HG03066 (cell line): ENCODE data around the gene SPSB3.

Experiments used
- ATAC-seq: cut with Tn5 transposase; IDR thresholded peaks from one replicate; pipeline ENCODE4 v1.9.1; 2021; ENCODE audit warnings: low read depth; ENCODE audit not compliant: unreplicated experiment

The SPSB3 gene

DNA sequence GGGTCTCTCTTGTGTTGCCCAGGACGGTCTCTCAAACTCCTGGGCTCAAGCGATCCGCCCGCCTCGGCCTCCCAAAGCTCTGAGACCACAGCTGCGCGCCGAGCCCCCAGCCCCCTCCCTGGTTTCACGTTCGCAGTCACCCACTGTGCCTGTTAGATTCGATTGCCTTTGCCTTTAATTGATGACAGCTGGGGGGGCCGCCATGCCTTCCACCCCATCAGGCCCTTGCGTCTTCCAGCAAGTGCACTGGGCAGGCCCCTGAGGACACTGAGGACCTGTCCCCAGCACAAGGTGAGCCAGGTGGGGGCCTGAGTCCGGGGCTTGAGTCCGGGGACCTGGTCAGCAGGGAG is 7.9 kb upstream of the SPSB3 start:
- ATAC-seq = no peak

DNA sequence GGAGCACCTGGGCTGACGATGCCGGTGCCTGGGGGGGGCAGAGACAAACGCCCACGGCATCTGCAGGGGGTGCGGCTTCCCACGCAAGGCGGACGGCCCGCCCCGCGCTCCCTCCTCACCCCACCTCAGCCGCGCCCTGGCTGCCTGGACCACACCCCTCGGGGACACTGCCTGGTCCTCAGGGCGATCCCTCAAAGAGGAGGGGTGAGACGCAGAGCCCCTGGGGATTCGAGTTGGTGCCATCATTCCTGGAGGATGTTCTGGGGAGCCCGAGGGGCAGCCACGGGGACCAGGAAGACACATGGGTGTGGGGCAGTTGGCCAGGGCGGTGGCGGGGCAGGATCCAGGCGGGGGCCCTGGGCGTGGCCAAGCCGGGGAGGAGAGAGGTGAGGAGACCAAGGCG is 7.3 kb upstream of the SPSB3 start:
- no peak for ATAC-seq

DNA sequence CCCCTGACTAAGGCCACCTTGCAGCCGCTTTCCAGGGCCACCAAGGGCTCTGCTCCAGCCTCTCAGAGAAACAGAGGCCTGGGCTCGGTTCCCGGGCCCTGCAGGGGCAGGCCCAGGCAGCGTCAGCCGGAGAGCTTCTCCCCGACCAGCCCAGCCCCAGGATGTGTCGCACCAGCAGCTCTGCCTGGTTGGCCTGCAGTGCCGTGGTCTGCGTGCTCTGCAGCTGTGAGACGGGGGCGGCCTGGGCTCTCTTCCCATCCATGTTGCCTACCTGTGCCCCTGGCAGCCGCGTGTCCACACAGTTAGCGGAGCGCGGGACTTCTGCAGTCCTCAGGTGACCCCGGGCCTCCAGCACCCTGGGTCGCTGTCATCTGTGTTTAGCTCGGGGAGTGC is 6.3 kb upstream of the SPSB3 start:
- no peak for ATAC-seq

DNA sequence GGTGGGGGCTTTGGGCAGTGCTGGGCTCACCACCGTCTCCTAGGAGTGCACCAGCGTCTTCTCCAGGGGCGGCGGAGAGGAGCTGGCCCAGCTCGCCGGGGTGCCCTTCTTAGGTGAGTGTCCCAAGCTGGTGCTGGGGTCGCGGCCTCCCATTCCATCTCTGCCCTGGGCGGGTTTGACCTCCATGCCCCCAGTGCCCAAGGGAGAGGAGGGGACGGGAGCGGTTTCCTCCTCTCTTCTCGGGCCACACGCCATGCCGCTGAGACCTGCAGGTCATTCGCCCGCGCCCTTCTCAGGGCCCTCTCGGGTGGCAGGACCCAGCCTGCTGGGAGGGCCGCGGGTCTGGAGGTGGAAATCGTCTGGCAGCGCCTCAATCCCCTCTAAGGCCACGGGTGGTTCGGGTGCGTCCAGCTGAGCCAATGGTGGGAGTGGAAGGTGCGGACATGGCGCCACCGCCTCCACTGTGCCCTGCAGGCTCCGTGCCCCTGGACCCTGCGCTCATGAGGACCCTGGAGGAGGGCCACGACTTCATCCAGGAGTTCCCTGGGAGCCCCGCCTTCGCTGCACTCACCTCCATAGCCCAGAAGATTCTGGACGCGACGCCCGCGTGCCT is 5.8 kb upstream of the SPSB3 start:
- no peak for ATAC-seq

DNA sequence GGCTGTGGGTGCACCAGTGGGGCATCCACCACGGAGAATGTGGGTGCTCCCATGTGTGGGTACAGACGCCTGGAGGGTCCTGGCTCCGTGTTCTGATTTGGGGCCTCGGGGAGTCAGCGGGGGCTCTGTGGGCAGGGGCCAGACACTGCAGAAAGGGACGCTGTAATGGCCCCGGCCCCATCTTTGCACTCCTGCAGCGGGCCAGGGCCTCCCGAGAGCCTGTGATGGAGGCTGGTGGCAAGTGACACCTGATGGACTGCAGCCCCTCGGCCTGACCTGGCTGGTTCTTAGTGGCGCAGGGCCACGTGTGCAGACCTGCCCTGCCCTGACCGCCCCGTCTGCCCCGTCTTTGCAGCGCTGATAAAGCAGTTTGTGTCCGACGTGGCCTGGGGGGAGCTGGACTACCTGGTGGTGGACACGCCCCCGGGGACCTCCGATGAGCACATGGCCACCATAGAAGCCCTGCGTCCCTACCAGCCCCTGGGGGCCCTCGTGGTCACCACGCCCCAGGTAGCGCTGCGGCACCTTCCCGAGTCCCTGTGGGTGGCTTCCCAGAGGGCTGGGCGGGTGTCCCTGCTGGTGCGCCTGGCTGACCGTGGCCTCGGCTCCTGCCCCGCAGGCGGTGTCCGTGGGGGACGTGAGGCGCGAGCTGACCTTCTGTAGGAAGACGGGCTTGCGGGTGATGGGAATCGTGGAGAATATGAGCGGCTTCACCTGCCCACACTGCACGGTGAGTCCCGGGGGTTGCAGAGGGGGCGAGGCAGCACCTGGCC is 5.1 kb upstream of the SPSB3 start:
- no peak for ATAC-seq

DNA sequence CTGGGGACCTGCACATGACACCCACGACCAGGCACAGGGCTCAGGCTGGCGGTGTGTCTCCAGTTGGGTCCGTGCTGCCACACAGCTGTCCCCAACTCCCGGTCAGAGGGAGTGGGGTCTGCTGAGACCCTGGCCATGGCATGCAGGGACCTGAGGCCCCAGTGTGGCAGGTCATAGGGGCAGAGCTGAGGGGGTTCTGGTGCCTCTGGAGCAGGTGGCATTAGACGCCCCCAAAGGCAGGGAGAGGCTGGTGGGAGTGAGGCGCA is 4.6 kb upstream of the SPSB3 start:
- ATAC-seq = no peak

DNA sequence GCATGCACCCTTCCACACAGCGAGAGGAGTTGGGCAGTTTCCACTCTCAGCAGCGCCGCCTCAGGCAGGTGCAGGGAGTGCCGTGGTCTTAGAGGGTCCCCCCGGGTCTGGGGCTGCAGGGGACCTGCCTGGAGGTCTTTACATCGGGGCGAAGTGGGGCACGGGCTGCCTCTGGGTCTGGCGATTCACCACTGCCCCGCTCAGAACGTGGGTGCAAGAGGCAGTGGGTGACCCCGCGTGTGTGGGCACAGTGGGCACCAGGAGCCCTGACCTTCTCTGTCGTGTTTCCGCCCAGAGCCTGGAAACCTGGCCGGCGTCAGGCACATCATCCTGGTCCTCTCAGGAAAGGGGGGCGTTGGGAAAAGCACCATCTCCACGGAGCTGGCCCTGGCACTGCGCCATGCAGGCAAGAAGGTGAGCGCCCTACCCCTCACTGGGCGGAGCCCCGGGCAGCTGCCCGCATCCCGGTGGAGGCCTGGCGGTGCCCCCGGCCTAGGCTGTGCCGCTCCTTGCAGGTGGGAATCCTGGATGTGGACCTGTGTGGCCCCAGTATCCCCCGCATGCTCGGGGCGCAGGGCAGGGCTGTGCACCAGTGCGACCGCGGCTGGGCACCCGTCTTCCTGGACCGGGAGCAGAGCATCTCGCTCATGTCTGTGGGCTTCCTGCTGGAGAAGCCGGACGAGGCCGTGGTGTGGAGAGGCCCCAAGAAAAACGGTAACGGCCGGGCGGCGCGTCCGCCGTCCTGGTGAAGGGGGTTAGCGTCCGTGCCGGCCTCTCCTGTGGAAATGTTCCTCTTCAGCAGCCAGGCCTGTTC is 4.1 kb upstream of the SPSB3 start:
- no peak for ATAC-seq

DNA sequence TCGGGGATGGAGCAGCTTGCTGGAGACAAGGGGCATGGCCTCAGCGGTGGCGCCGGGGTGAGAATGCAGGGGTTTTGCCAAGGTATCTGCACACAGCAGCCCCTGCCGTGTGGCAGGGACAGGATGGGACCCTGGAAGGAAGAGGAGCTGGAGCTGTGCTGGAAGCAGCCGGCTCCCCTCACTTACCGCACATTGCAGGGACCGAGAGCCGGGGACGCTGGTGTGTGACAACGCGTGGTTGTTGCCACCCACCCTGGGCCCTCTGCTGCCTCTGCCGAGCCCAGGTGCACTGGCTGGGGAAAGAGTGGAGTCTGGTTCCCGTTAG is 3.4 kb upstream of the SPSB3 start:
- ATAC-seq = no peak

DNA sequence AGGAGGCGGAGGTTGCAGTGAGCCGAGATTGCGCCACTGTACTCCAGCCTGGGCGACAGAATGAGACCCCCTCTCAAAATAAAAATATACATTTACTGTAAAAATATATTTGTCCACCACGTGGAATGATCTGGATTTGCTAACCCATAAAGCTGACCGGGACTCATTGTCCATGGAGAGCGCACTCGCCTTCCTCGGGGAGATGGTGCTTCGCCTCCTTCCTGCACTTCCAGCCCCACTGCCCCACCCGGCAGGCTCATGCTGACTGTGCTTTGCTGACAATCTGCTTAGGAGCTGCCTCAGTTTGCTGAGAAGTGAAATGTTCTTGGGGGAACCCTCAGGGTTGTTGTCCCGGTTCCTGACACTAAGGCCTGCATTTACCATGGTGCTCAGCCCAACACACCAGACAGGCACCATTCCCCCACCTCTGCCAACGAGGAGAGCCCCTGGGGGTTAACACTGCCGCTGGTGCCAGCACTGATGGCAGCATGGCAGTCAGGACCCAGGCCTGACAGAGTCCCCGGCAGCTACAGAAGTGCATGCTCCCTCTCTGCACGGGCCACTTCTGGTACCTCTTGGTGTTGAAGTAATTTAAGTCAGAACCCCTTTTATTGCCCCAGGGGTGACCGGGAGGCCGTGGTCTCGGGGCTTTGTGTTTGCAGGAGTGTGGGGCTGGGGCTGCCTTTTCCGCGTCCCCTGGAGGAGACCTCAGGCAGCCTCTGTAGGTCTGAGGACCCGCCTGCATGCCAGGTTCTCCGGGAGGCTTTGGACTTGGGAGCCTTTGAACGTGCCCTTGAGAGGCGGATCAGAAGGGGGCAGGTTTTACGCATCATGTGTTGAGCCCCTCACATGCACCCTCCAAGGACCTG is 2.8 kb upstream of the SPSB3 start:
- ATAC-seq = no peak

DNA sequence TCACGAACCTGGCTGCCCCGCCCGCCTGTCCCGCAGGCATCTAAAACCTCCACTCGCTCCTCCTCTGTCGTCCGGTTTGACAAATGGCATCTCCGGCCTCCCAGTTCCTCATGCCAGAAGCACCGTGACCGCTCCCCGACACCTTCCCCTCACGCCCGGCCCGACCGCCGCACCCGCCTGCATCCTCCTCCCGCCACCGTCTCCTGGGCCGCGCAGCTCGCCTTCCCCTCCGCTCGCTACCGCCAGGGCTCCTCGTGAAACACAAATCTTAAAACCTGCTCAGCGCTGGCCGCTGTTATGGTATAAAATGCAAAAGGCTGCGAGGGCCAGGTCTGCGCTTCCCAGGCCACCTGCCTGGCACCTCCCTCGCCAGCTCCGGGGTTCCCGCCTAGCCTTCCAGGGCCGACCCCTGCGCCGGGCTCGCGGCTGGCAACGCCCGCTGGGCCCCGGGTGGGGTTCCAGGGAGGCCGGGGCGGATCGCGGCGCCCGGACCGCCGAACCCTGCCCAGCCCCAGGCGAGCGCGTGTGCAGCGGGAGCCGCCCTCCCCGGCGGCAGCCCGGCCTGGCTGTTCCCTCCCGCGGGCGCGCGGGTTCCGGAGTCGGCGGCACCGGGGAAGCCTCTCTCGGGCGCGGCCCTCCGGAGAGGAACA is 488 bp downstream of the SPSB3 start:
- no peak for ATAC-seq

DNA sequence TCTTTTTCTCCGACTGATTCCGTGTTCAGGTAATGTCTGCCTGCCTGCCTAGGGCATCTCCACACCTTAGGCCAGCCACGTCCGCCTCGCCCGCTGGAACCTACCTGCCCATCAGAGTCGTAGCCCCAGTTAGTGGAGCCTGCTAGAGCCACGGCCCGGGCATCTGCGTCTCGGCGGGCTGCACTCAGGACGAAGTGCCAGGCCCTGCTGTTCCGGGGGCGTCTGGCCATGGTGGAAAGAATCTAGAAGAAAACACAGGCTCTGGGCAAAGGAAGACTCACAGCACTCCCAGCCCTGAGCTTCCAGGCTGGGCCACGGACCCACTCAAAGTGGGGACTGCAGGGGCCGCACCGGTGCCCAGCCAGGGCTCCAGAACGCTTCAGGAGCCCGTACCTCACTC is 1.1 kb downstream of the SPSB3 start:
- ATAC-seq = no peak

DNA sequence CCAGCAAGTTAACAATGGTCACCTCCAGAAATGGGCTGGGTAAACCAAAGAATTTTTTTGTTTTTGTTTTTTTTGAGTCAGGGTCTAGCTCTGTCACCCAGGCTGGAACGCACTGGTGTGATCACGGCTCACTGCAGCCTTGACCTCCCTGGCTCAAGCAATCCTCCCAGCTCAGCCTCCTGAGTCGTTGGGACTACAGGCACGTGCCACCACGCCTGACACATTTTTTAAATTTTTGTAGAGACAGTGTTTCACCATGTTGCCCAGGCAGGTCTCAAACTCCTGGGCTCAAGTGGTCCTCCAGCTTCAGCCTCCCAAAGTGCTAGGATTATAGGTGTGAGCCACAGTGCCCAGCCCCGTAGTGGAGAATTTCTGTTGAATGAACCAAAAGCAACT is 1.7 kb downstream of the SPSB3 start:
- ATAC-seq = no peak

DNA sequence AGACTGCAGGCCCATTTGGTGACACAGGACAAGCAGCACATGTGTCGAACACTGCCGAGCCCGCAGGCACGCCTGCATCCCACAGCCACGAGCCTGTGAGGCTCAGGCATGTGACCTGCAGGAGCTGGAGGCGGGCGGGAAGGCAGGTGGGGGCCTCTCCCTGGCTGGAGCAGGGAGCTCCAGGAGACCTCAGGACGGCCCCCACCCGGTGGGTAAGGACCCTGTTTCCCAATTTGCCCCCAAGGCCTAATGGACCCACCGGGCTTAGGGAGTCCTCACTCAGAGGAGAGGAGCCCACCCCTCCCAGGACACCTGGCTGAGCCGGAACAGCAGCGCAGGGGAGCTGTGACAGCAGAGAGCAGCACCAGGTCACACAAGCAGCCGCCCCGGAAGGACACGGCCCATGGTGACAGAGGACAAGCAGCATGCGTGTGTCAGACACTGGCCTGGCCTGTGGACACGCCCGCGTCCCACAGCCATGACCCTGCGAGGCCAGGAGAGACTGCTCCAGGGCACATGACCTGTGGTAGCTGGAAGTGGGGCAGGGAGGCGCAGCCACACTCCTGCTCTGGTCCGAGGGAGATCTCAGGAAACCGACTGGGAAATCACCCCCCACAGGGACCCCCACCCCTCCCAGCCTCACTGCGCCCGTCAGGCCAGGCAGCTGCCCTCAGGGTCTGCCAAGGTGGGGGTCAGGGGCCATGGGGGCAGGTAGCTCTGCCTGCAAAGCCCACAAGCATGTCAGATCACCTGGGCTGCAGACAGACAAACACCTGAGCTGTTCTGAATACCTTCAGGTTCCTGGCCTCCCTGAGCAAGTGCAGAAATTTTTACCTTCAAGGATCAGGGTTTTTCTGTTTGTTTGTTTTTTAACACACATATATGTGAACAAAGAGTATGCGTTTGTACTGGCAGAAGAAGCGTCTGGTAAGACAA is 2.4 kb downstream of the SPSB3 start:
- ATAC-seq = no peak

DNA sequence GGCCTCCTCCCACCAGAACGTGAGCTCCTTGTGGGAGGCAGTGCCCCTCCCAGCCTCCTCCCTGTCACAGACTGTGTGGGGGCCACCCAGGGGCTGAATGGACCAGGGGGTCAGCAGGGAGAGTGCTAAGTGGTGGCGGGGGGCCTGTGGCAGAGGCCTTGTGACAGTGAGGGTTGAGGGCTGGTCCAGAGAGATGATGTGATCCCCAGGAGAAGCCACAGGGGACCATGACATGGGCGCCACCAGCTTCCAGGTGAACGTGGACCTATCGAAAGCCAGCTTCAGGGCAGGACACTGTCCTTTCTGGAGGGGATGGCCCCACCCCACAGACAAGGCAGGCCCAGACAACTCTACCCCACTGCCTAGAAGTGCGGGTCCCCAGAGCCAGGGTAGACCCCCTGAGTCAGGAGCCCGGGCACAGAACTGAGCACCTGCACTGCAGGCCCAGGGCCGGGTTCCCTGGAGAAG is 3.1 kb downstream of the SPSB3 start:
- no peak for ATAC-seq

DNA sequence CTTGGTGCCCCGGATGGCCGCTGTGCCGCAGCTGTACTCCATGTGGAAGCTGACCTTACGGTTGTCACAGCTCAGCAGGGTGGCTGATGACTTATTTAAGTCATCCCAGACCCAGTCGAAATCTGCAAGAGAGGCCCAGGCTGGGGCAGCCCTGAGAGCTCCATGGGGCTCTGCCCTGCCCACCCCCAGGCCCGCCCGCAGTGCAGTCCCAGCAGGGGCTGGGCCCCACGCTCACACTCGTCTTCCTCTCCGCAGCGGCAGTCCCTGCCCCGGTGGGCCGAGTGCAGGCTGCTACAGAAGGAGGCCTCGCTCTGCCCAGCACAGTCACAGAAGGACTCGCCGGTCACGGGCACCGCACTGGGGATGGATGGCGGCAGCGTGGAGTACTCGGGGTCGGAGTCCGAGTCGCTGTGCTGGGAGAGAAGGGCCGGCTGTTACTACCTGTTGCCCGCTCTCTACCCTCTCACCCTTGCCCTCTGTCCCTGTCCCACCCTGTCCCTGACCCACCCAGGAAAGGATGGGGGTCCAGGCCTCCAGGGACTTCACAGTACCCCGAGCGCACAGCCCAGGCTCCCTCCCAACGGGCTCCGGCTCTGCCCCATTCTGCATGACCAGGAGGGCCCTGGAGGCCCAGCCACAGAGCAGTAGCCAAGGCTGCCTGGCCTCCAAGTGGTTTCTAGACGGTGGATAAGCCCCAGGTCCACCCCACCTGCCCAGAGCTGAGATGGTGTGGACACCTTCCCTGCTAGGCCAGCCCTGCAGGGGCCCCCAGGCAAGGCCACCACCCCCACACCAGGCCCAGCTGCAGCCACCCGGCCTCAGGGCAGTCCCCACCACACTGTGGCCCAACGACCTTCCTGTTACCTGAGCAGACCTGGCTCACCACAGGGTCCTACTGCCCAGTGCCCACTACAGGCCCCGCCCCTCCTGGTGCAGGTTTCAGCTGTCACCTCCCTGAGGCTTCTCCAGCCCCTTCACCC is 3.9 kb downstream of the SPSB3 start:
- no peak for ATAC-seq

DNA sequence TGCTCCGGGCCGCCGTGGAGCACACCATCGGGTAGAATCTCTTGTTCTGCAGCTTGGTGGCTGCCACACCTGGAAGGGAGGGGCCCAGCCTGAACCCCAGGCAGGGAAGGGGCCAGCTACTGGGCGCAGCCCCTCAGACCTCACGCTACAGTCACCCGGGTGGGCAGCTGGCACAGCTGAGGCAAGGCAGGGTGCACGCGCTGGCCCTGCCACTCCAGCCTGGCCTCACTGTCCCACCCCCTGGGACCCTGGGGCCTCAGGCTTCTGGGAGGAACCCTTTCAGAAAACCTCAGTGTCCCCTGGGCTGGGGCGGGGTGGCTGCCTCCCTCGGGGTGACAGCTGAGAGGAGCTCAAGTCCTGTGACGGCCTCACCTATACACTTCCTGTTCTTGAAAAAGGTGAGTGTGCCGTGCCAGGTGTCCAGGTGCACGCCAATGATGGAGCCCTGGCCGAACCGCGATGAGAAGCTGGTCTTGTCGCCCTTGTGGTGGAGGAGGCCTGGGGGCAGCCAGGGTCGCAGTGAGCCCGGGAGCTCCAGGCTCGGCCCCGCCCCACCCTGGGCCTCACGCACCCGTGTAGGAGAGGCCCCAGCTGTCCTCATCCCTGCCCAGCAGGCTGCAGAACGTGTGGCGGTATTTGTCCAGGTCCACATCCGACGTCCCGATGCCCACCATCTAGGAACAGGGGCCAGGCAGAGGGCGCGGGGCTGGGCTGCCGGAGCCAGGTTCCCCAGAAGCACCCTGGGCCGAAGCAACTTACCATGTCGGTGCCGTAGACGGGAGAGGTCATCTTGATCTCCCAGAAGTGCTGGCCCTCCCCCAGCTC is 4.8 kb downstream of the SPSB3 start:
- ATAC-seq = no peak

DNA sequence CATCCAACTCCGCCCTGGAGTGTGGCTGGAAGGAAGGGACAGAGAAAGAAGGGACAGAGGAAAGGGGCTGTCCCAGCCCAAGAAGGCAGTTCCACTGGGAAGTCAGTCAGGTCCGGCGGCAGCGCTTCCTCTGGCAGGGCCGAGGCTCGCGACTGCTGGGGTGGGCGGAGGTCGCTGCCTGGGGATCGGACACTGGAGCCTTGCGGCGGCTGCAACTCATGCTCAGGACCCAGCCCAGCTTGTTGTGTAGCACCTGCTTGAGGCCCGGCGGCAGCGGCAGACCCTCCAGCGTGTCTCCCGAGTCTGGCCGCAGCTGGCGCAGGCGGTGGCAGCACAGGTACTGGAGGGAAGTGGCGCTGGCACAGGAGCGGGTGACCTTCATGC is 5.4 kb downstream of the SPSB3 start:
- ATAC-seq = no peak

DNA sequence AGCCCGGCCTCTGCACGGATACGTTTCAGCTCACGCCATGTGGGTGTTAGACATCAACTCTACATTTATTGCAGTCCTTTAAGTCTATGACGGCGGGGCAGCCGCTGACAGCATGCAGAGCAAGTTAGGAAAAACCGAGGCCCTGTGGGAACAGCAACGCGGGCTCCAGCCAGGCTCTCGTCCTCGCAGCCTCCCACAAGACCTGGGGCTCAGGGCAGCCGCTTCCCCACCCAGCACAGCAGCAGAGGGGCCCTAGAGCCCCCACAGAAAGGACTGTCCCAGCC is 5.8 kb downstream of the SPSB3 start:
- no peak for ATAC-seq
